Spleen (tissue), 11 donors: Measurements from ENCODE around the gene LRRK1. TPM values are rescaled to one million over a fixed set of nuclear protein-coding genes. Genes with fewer than 3 reads are reported as not detected.

Experiments
- DNase-seq: peaks from one replicate; pipeline ENCODE4 v3.0.0-alpha.2; 2020
- H3K27ac ChIP-seq, 8 donors: fragments of 200-600 bp; sonication (generic) in 7 of 8; 1 replicate in 4 of 8; 2 replicates in 4 of 8; pipeline versions ENCODE4 v1.5.0 to v1.8.0; 2016 to 2021; ENCODE audit warnings: inconsistent platforms in 4 of 8, mild to moderate bottlenecking in 4 of 8, moderate library complexity in 1 of 8
- H3K27me3 ChIP-seq, 7 donors: fragments of 200-600 bp; sonication (generic) in 6 of 7; replicated peaks in 1 of 7; 1 replicate in 4 of 7; 2 replicates in 3 of 7; pipeline versions ENCODE4 v1.5.0 to v1.8.0; 2016 to 2021; ENCODE audit warnings: inconsistent platforms in 3 of 7, mild to moderate bottlenecking in 1 of 7
- H3K36me3 ChIP-seq, 6 donors: fragments of 200-600 bp; sonication (generic) in 5 of 6; 1 replicate in 4 of 6; 2 replicates in 2 of 6; pipeline versions ENCODE4 v1.5.0 to v1.8.0; 2016 to 2021; ENCODE audit warnings: inconsistent platforms in 2 of 6
- H3K4me1 ChIP-seq, 6 donors: fragments of 200-600 bp; sonication (generic) in 5 of 6; 1 replicate in 3 of 6; 2 replicates in 3 of 6; pipeline versions ENCODE4 v1.5.0 to v1.8.0; 2016 to 2021; ENCODE audit warnings: inconsistent platforms in 3 of 6
- H3K4me3 ChIP-seq, 8 donors: fragments of 200-600 bp; sonication (generic) in 7 of 8; 1 replicate in 4 of 8; 2 replicates in 4 of 8; pipeline versions ENCODE4 v1.5.0 to v1.8.0; 2016 to 2021; ENCODE audit warnings: inconsistent platforms in 4 of 8, mild to moderate bottlenecking in 4 of 8, moderate library complexity in 2 of 8
- H3K9me3 ChIP-seq, 8 donors: fragments of 200-600 bp; sonication (generic) in 7 of 8; 1 replicate in 4 of 8; 2 replicates in 4 of 8; pipeline versions ENCODE4 v1.5.0 to v1.8.0; 2016 to 2021; ENCODE audit warnings: inconsistent platforms in 4 of 8
- POLR2A ChIP-seq, 3 donors: fragments of 450-650 bp; IDR thresholded peaks; one replicate each; pipeline ENCODE4 v1.5.1; 2017; ENCODE audit warnings: antibody characterized with exemption in 3 of 3, mild to moderate bottlenecking in 1 of 3
- POLR2AphosphoS5 ChIP-seq, 3 donors: sonication (generic); formaldehyde crosslinking; IDR thresholded peaks; one replicate each; pipeline ENCODE4 v1.5.1; 2017; ENCODE audit warnings: antibody characterized with exemption in 3 of 3
- WGBS, 5 donors: extraction: QIAGEN DNeasy Blood & Tissue Kit in 3 of 5; methylation state at CpG; one replicate each; pipeline versions ENCODE4 v1.1.5 to v1.1.7; 2013 to 2018; 5-methylcytosine and 5-hydroxymethylcytosine counted together
- intact Hi-C: fragments of 100-400 bp; cut with DNase I; formaldehyde crosslinking; loops from one replicate; pipeline ENCODE4 v1.15.0; 2023; ENCODE audit warnings: low total_unique reads
- polyA plus RNA-seq, 3 donors: library from polyadenylated mRNA; stranded (reverse); fragments of 200-250 nt; gene quantifications; one replicate each; pipeline ENCODE4 v1.2.1, GENCODE V29; 2013
- total RNA-seq, 7 donors: library from RNA; depleted of rRNA in 3 of 7; stranded (reverse); fragments of >200 nt in 3 of 7; fragmentation: NEBNext Ultra II Directional in 4 of 7; extraction: Animal tissue kit (Norgen Biotek cat#: 25700) in 4 of 7; gene quantifications; one replicate each; pipeline versions ENCODE4 v1.1.0 to v1.2.1, GENCODE V29; 2016 to 2021
- TF ChIP-seq, protein P1 (sequence below), 11 experiments: fragments of 200-600 bp in 7 of 11; fragments of 450-650 bp in 4 of 11; sonication (generic) in 4 of 11; IDR thresholded peaks in 8 of 11; conservative IDR thresholded peaks in 3 of 11; 1 replicate in 7 of 11; 2 replicates in 4 of 11; pipeline versions ENCODE4 v1.4.0 to v1.8.0; 2016 to 2021; ENCODE audit warnings: antibody characterized with exemption in 11 of 11, inconsistent platforms in 4 of 11, mild to moderate bottlenecking in 1 of 11
- donor health status: healthy with polysubstance abuse.
- donor health status: DM: no; HTN: no; CAD: no; lungs with moderate emphysema.
- donor health status: DM: no; HTN: no; CAD: no.
- donor health status: Bipolar disorder and iron deficiency.
- donor health status: healthy.
- donor health status: DM: no; HTN: no; CAD: no.
- donor health status: DM: yes; HTN: yes; CAD: no.

Gene LRRK1
- total and polyA plus RNA-seq, 10 donors: 12.0 to 60.2 (median 48.8) TPM

DNA sequence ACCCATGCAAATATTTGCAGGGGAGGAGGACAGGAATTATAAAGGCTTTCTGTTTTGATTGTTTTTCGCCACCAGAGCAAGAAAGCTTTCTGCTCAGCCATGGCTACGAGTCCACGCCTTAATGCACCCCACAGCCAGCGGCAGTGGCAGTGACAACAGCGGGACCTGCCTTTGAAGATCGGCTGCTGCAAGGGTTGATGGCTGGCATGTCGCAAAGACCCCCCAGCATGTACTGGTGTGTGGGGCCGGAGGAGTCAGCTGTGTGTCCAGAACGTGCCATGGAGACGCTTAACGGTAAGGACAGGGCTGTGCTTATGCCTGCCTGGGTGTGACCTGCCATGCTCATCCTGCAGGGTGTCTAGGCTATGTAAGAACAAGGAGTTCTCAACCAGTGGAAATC, 5.3 kb downstream of the LRRK1 start:
- 87 to 96% (median 92%) methylated on average over 10 to 11 of the region's 11 CpGs for WGBS, 5 donors
- peaks cover 20 to 87% (median 64%) of the 10 kb centered on the region in 6 donors for H3K4me1 ChIP-seq
- no peak for DNase-seq
- TF ChIP-seq POLR2AphosphoS5 (IDR thresholded peaks at IDR 0.05): no peak
- TF ChIP-seq, protein P1, sequence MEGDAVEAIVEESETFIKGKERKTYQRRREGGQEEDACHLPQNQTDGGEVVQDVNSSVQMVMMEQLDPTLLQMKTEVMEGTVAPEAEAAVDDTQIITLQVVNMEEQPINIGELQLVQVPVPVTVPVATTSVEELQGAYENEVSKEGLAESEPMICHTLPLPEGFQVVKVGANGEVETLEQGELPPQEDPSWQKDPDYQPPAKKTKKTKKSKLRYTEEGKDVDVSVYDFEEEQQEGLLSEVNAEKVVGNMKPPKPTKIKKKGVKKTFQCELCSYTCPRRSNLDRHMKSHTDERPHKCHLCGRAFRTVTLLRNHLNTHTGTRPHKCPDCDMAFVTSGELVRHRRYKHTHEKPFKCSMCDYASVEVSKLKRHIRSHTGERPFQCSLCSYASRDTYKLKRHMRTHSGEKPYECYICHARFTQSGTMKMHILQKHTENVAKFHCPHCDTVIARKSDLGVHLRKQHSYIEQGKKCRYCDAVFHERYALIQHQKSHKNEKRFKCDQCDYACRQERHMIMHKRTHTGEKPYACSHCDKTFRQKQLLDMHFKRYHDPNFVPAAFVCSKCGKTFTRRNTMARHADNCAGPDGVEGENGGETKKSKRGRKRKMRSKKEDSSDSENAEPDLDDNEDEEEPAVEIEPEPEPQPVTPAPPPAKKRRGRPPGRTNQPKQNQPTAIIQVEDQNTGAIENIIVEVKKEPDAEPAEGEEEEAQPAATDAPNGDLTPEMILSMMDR (IDR thresholded peaks at IDR 0.05 in 8 of 11, conservative IDR thresholded peaks at IDR 0.05 in 3 of 11): no peak
- no peak for TF ChIP-seq POLR2A (IDR thresholded peaks at IDR 0.05)
- H3K27ac ChIP-seq: peak overlapping the region in 2 of 8 donors; percentile 87 to 88
- no peak overlapping the region for H3K4me3 ChIP-seq
- H3K27me3 ChIP-seq: peaks cover 0 to 10% (median 0%) of the 10 kb centered on the region in 7 donors
- H3K9me3 ChIP-seq: no peaks in the 10 kb centered on the region
- intact Hi-C loops: no loop called here
- H3K36me3 ChIP-seq: peaks cover 0 to 60% (median 8%) of the 10 kb centered on the region in 6 donors

DNA sequence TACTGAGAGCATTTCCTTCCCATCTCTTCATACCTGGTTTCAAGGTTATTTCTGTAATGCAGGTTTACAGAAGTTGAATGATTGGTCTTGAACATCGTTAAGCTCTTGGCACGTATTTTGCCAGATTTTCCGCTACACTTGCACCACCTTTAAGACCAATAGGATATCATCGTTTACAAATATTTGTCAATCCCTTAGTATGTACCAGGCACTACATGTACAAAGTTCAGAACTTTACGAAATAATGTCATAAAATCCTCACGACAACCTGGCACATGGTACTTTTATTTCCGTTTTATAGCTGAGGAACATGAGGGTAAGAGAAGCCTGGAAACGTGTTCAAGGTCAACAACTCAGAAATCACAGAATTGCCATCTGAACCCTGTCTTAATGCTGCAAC, 6.3 kb downstream of the LRRK1 start:
- Histone ChIP-seq H3K4me1 (peaks cover 20 to 88% (median 65%) of the 10 kb centered on the region in 6 donors), H3K9me3 (no peaks in the 10 kb centered on the region), H3K27me3 (no peaks in the 10 kb centered on the region), H3K4me3 (no peak overlapping the region), H3K27ac (no peak overlapping the region), H3K36me3 (peaks cover 0 to 71% (median 8%) of the 10 kb centered on the region in 6 donors)
- TF ChIP-seq POLR2A (IDR thresholded peaks at IDR 0.05) (no peak), POLR2AphosphoS5 (IDR thresholded peaks at IDR 0.05) (no peak)
- TF ChIP-seq, protein P1 (IDR thresholded peaks at IDR 0.05 in 8 of 11, conservative IDR thresholded peaks at IDR 0.05 in 3 of 11): no peak
- 87 to 90% (median 89%) methylated on average over 8 of the region's 8 CpGs for WGBS, 5 donors
- no peak for DNase-seq
- intact Hi-C loops: no loop called here

DNA sequence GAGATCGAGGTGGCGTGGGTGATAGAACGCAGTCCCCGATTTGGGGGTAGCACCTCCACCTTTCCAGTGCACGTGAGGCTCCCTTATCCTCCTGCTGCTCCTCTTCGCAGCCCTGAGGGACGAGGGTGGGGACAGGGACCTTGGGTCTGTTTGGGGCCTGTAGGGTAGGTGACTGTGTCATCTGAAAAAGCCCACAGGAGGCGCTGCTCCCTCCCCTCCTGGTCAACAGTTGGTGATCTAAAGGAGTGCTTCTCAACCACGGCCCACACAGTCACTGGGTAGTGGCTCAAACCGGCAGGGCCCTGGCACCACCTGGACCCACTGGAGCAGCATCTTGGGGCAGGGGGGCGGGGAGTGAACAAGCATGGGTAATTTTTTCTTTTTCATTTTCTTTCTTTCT, 7.1 kb downstream of the LRRK1 start:
- intact Hi-C loops: no loop called here
- DNase-seq: no peak
- WGBS, 5 donors: 71 to 87% (median 84%) methylated on average over 11 of the region's 11 CpGs

DNA sequence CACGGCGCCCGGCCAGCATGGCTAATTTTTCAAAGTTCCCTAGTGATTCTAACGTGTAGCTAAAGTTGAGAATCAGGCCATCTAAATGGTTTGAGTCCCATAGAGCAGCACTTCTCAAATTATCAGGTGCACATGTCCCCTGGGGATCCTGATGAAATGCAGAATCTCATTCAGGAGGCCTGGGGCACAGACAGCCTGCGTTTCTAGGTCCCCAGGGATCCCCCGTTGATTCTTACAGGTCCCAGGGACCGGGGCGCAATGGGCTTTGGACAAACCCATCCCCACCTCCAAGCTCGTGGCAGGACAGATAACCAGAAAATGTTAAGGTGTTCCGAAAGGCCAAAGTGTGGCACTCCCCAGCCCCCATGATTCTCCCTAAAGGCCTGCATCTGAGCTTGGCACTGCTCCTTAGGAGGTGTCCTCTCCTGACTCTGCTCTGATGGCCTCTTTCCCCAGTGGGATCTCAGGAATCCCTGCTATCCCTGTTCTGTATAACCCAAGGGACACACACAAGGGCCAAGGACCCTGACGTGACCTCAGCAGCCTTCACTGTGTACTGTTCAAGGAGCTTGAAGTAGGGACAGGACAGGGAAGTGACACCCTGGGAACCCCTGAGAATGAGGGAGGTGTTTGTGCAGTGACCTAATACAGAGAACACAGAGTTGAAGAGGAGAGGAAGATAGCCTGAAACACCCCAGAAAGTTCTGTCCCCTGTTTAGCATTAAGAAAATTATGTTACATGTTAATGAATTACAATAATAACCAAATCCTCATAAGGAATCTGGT, 8.0 kb downstream of the LRRK1 start:
- TF ChIP-seq, protein P1 (IDR thresholded peaks at IDR 0.05 in 8 of 11, conservative IDR thresholded peaks at IDR 0.05 in 3 of 11): no peak
- TF ChIP-seq POLR2A (IDR thresholded peaks at IDR 0.05) (no peak), POLR2AphosphoS5 (IDR thresholded peaks at IDR 0.05) (peak in 2 of 3 donors; percentile 25 to 67)
- Histone ChIP-seq H3K36me3 (peaks cover 0 to 71% (median 8%) of the 10 kb centered on the region in 6 donors), H3K4me3 (no peak overlapping the region), H3K4me1 (peaks cover 10 to 88% (median 59%) of the 10 kb centered on the region in 6 donors), H3K27me3 (no peaks in the 10 kb centered on the region), H3K27ac (peak overlapping the region in 4 of 8 donors; percentile 69 to 84 (median 76)), H3K9me3 (no peaks in the 10 kb centered on the region)
- DNase-seq: no peak
- WGBS, 5 donors: 69 to 83% (median 72%) methylated on average over 8 to 11 of the region's 11 CpGs
- intact Hi-C loops: no loop called here

More for the DNA sequence above, 7.1 kb downstream of the LRRK1 start:
- H3K27me3 ChIP-seq: no peaks in the 10 kb centered on the region
- peak overlapping the region in 4 of 8 donors; percentile 69 to 84 (median 76) for H3K27ac ChIP-seq
- TF ChIP-seq POLR2A (IDR thresholded peaks at IDR 0.05): no peak
- TF ChIP-seq, protein P1 (IDR thresholded peaks at IDR 0.05 in 8 of 11, conservative IDR thresholded peaks at IDR 0.05 in 3 of 11): peak in 1 of 11 experiments; percentile 21
- H3K4me3 ChIP-seq: no peak overlapping the region
- peaks cover 15 to 88% (median 61%) of the 10 kb centered on the region in 6 donors for H3K4me1 ChIP-seq
- H3K9me3 ChIP-seq: no peaks in the 10 kb centered on the region
- peaks cover 0 to 71% (median 8%) of the 10 kb centered on the region in 6 donors for H3K36me3 ChIP-seq
